Neutrophil (primary cell): ENCODE measurements around the gene TUBB4A.

Experiments
- H3K27ac ChIP-seq: fragments of 200-600 bp; sonication (generic); 2 replicates; pipeline ENCODE4 v1.5.1; 2016; ENCODE audit warnings: mild to moderate bottlenecking, moderate library complexity
- H3K27me3 ChIP-seq: fragments of 200-600 bp; sonication (generic); 2 replicates; pipeline ENCODE4 v1.6.0; 2016; ENCODE audit warnings: mild to moderate bottlenecking
- H3K36me3 ChIP-seq: fragments of 200-600 bp; sonication (generic); 2 replicates; pipeline ENCODE4 v1.5.1; 2017
- H3K4me1 ChIP-seq, 2 experiments: fragments of 200-600 bp in 1 of 2; sonication (generic) in 1 of 2; 1 replicate in 1 of 2; 2 replicates in 1 of 2; pipeline versions ENCODE4 v1.5.1 to v1.6.1; 2013 to 2016; ENCODE audit warnings: low read depth in 1 of 2, low read length in 1 of 2, mild to moderate bottlenecking in 1 of 2, moderate library complexity in 1 of 2; ENCODE audit not compliant: control insufficient read depth in 1 of 2, insufficient read depth in 1 of 2
- H3K4me3 ChIP-seq, 2 experiments: fragments of 200-600 bp in 1 of 2; sonication (generic) in 1 of 2; 1 replicate in 1 of 2; 2 replicates in 1 of 2; pipeline ENCODE4 v1.5.1; 2013 to 2016; ENCODE audit warnings: low read depth in 1 of 2, low read length in 1 of 2, mild to moderate bottlenecking in 1 of 2, moderate library complexity in 1 of 2
- H3K9me3 ChIP-seq: fragments of 200-600 bp; sonication (generic); 2 replicates; pipeline ENCODE4 v1.5.1; 2016
- CTCF ChIP-seq: fragments of 200-600 bp; sonication (generic); IDR thresholded peaks from 2 replicates; pipeline ENCODE4 v1.5.1; 2016; ENCODE audit warnings: antibody characterized with exemption

Gene TUBB4A

GRCh38 chr19:6446452-6446851, 55.7 kb downstream of the TUBB4A start:
- no peak overlapping the region for H3K27ac ChIP-seq
- no peaks in the 10 kb centered on the region for H3K4me1 ChIP-seq
- no peak for TF ChIP-seq CTCF
- H3K4me3 ChIP-seq = no peak overlapping the region
- H3K27me3 ChIP-seq = no peaks in the 10 kb centered on the region
- H3K36me3 ChIP-seq = no peaks in the 10 kb centered on the region
- H3K9me3 ChIP-seq = no peaks in the 10 kb centered on the region
